ENCODE results near the gene ACSM4. TPM values are rescaled to one million over a fixed set of nuclear protein-coding genes. Genes with fewer than 3 reads are reported as not detected.

Gene ACSM4
- total RNA-seq, 4 donors from 2014 or later = not detected

- Histone ChIP-seq H3K27me3 (no peaks in the 10 kb centered on the region), H3K9me3 (no peaks in the 10 kb centered on the region), H3K36me3 (no peaks in the 10 kb centered on the region), H3K4me1 (no peaks in the 10 kb centered on the region), H3K27ac (no peak overlapping the region), H3K4me3 (no peak overlapping the region)
- no peak for ATAC-seq
- TF ChIP-seq EP300 (IDR thresholded peaks at IDR 0.05) (no peak), CTCF (IDR thresholded peaks at IDR 0.05) (no peak), POLR2A (IDR thresholded peaks at IDR 0.05) (no peak), POLR2AphosphoS5 (IDR thresholded peaks at IDR 0.05) (no peak)
- WGBS, 2 donors (ENCODE audit: low coverage in 1 of 2) = 36 to 62% methylated on average over 1 of the region's 1 CpG
Measured at GRCh38 chr12:7293670-7294069, 10.2 kb upstream of the ACSM4 start.

GRCh38 chr12:7295529-7295928, 8.3 kb upstream of the ACSM4 start:
- H3K4me1 ChIP-seq = no peaks in the 10 kb centered on the region
- H3K9me3 ChIP-seq = no peaks in the 10 kb centered on the region
- no peaks in the 10 kb centered on the region for H3K27me3 ChIP-seq
- ATAC-seq = no peak
- H3K36me3 ChIP-seq = no peaks in the 10 kb centered on the region
- H3K4me3 ChIP-seq = no peak overlapping the region
- WGBS, 2 donors (ENCODE audit: low coverage in 1 of 2) = 73 to 78% methylated on average over 1 of the region's 1 CpG
- TF ChIP-seq POLR2AphosphoS5 (IDR thresholded peaks at IDR 0.05) (no peak), EP300 (IDR thresholded peaks at IDR 0.05) (no peak), POLR2A (IDR thresholded peaks at IDR 0.05) (no peak), CTCF (IDR thresholded peaks at IDR 0.05) (no peak)
- H3K27ac ChIP-seq = no peak overlapping the region

- no peak for ATAC-seq
- TF ChIP-seq POLR2AphosphoS5 (IDR thresholded peaks at IDR 0.05) (no peak), POLR2A (IDR thresholded peaks at IDR 0.05) (no peak), CTCF (IDR thresholded peaks at IDR 0.05) (no peak), EP300 (IDR thresholded peaks at IDR 0.05) (no peak)
- H3K9me3 ChIP-seq = no peaks in the 10 kb centered on the region
- WGBS, 2 donors (ENCODE audit: low coverage in 1 of 2) = 75 to 86% methylated on average over 2 of the region's 2 CpGs
- no peak overlapping the region for H3K27ac ChIP-seq
- H3K4me1 ChIP-seq = no peaks in the 10 kb centered on the region
- no peaks in the 10 kb centered on the region for H3K36me3 ChIP-seq
- no peaks in the 10 kb centered on the region for H3K27me3 ChIP-seq
- H3K4me3 ChIP-seq = no peak overlapping the region
Measured at GRCh38 chr12:7297865-7298264, 6.0 kb upstream of the ACSM4 start.

GRCh38 chr12:7302266-7302986, 1.4 kb upstream of the ACSM4 start:
- no peak overlapping the region for H3K4me3 ChIP-seq
- no peak for TF ChIP-seq CTCF (IDR thresholded peaks at IDR 0.05)
- TF ChIP-seq EP300 (IDR thresholded peaks at IDR 0.05) = no peak
- no peak for TF ChIP-seq POLR2A (IDR thresholded peaks at IDR 0.05)
- no peak for TF ChIP-seq POLR2AphosphoS5 (IDR thresholded peaks at IDR 0.05)
- ATAC-seq = no peak
- H3K9me3 ChIP-seq = no peaks in the 10 kb centered on the region
- 68 to 75% methylated on average over 5 of the region's 5 CpGs for WGBS, 2 donors (ENCODE audit: low coverage in 1 of 2)
- no peaks in the 10 kb centered on the region for H3K4me1 ChIP-seq
- no peaks in the 10 kb centered on the region for H3K36me3 ChIP-seq
- H3K27ac ChIP-seq = no peak overlapping the region
- H3K27me3 ChIP-seq = no peaks in the 10 kb centered on the region

GRCh38 chr12:7303230-7303629, 642 bp upstream of the ACSM4 start:
- Histone ChIP-seq H3K9me3 (no peaks in the 10 kb centered on the region), H3K36me3 (no peaks in the 10 kb centered on the region), H3K27me3 (no peaks in the 10 kb centered on the region), H3K4me3 (no peak overlapping the region), H3K4me1 (no peaks in the 10 kb centered on the region), H3K27ac (no peak overlapping the region)
- WGBS, 2 donors (ENCODE audit: low coverage in 1 of 2) = 82 to 100% methylated on average over 2 of the region's 2 CpGs
- TF ChIP-seq POLR2AphosphoS5 (IDR thresholded peaks at IDR 0.05) (no peak), POLR2A (IDR thresholded peaks at IDR 0.05) (no peak), EP300 (IDR thresholded peaks at IDR 0.05) (no peak)
- no peak for ATAC-seq

Data from gastroesophageal sphincter (tissue), 4 donors.